Neural cell (in vitro differentiated cells): Measurements from ENCODE around the gene GDPD3. TPM values are rescaled to one million over a fixed set of nuclear protein-coding genes. Genes with fewer than 3 reads are reported as not detected.
A peak's percentile ranks its signal among the peaks of the same experiment; 100 is the strongest.

ENCODE experiments used
- H2AFZ ChIP-seq: fragments of 200-600, 300-800 bp; sonication (generic), shearing (Covaris generic); 2 replicates; pipeline ENCODE4 v1.6.0; 2014; ENCODE audit warnings: low read depth, mild to moderate bottlenecking, antibody characterized with exemption, low read length, moderate library complexity
- H3F3A ChIP-seq: fragments of 200-600 bp; shearing (Covaris generic); 2 replicates; pipeline ENCODE4 v1.6.1; 2016; ENCODE audit warnings: mild to moderate bottlenecking, moderate library complexity, mixed read lengths, antibody characterized with exemption, low read length; ENCODE audit not compliant: insufficient read depth, poor library complexity, severe bottlenecking
- H3K27ac ChIP-seq: fragments of 200-600, 300-800 bp; sonication (generic), shearing (Covaris generic); 2 replicates; pipeline ENCODE4 v1.5.1; 2014; ENCODE audit warnings: mild to moderate bottlenecking, low read length, moderate library complexity
- H3K27me3 ChIP-seq: fragments of 300-800, 200-600 bp; sonication (generic), shearing (Covaris generic); 2 replicates; pipeline ENCODE4 v1.6.0; 2014; ENCODE audit warnings: mild to moderate bottlenecking, low read depth, low read length, moderate library complexity; ENCODE audit not compliant: insufficient read depth
- H3K36me3 ChIP-seq: fragments of 300-800, 200-600 bp; sonication (generic), shearing (Covaris generic); 2 replicates; pipeline ENCODE4 v1.5.1; 2014; ENCODE audit warnings: mild to moderate bottlenecking, antibody characterized with exemption, low read length, moderate library complexity; ENCODE audit not compliant: insufficient read depth
- H3K4me2 ChIP-seq: fragments of 300-800, 200-600 bp; sonication (generic), shearing (Covaris generic); 2 replicates; pipeline ENCODE4 v1.6.0; 2014; ENCODE audit warnings: mild to moderate bottlenecking, low read length
- H3K4me3 ChIP-seq: fragments of 300-800, 200-600 bp; sonication (generic), shearing (Covaris generic); 2 replicates; pipeline ENCODE4 v1.5.1; 2014; ENCODE audit warnings: mild to moderate bottlenecking, low read length, moderate library complexity
- H3K79me2 ChIP-seq: fragments of 200-600 bp; shearing (Covaris generic); replicated peaks from 2 replicates; pipeline ENCODE4 v1.6.0; 2014; ENCODE audit warnings: mild to moderate bottlenecking, low read length, moderate library complexity; ENCODE audit not compliant: insufficient read depth
- H3K9ac ChIP-seq: fragments of 300-800, 200-600 bp; sonication (generic), shearing (Covaris generic); 2 replicates; pipeline ENCODE4 v1.6.1; 2016; ENCODE audit warnings: mild to moderate bottlenecking, low read length, mixed read lengths
- H3K9me2 ChIP-seq: fragments of 200-600 bp; shearing (Covaris generic); 2 replicates; pipeline ENCODE4 v1.6.1; 2016; ENCODE audit warnings: mild to moderate bottlenecking, low read length, mixed read lengths; ENCODE audit not compliant: insufficient read depth
- H3K9me3 ChIP-seq: fragments of 200-600, 300-800 bp; sonication (generic), shearing (Covaris generic); 2 replicates; pipeline ENCODE4 v1.6.1; 2016; ENCODE audit warnings: mild to moderate bottlenecking, mixed run types, low read length, moderate library complexity, mixed read lengths
- H4K20me1 ChIP-seq: fragments of 200-600 bp; shearing (Covaris generic); 2 replicates; pipeline ENCODE4 v1.6.1; 2016; ENCODE audit warnings: mild to moderate bottlenecking, mixed run types; ENCODE audit not compliant: insufficient read depth
- EP300 ChIP-seq: fragments of 450-650 bp; conservative IDR thresholded peaks from 2 replicates; pipeline ENCODE4 v1.6.1; 2014; ENCODE audit warnings: antibody characterized with exemption, mild to moderate bottlenecking, moderate library complexity; ENCODE audit not compliant: poor library complexity, severe bottlenecking
- EZH2 ChIP-seq: fragments of 200-600, 300-800 bp; shearing (Covaris generic), sonication (generic); IDR thresholded peaks from 2 replicates; pipeline ENCODE4 v1.6.1; 2014; ENCODE audit warnings: antibody characterized with exemption, low read length, borderline replicate concordance, mild to moderate bottlenecking; ENCODE audit not compliant: insufficient read depth, poor library complexity, severe bottlenecking
- MXI1 ChIP-seq: fragments of 450-650 bp; conservative IDR thresholded peaks from 2 replicates; pipeline ENCODE4 v1.6.1; 2014; ENCODE audit warnings: antibody characterized with exemption, mild to moderate bottlenecking; ENCODE audit not compliant: poor library complexity, severe bottlenecking
- POLR2AphosphoS5 ChIP-seq: IDR thresholded peaks from 2 replicates; pipeline ENCODE4 v1.6.1; 2012
- RAD21 ChIP-seq: fragments of 450-650 bp; conservative IDR thresholded peaks from 2 replicates; pipeline ENCODE4 v1.6.1; 2014; ENCODE audit warnings: antibody characterized with exemption, mild to moderate bottlenecking, moderate library complexity
- SMC3 ChIP-seq: fragments of 450-650 bp; conservative IDR thresholded peaks from 2 replicates; pipeline ENCODE4 v1.6.1; 2014; ENCODE audit warnings: antibody characterized with exemption, mild to moderate bottlenecking, moderate library complexity; ENCODE audit not compliant: poor library complexity
- TAF1 ChIP-seq: IDR thresholded peaks from 2 replicates; pipeline ENCODE4 v1.6.1; 2012; ENCODE audit warnings: low read depth
- polyA plus RNA-seq: library from polyadenylated mRNA; depleted of rRNA; stranded (reverse); fragments of >200 nt; gene quantifications from 2 replicates; pipeline ENCODE4 v1.2.3, GENCODE V29; 2014
- TF ChIP-seq, protein P1 (sequence below): IDR thresholded peaks from 2 replicates; pipeline ENCODE4 v1.6.1; 2012; ENCODE audit warnings: borderline replicate concordance
- TF ChIP-seq, protein P2 (sequence below): fragments of 450-650 bp; IDR thresholded peaks from 2 replicates; pipeline ENCODE4 v1.5.1; 2014; ENCODE audit warnings: antibody characterized with exemption, mild to moderate bottlenecking, moderate library complexity; ENCODE audit not compliant: poor library complexity, severe bottlenecking

The GDPD3 gene
- polyA plus RNA-seq, 1 donor from 2014 or later: 2.7 TPM

DNA sequence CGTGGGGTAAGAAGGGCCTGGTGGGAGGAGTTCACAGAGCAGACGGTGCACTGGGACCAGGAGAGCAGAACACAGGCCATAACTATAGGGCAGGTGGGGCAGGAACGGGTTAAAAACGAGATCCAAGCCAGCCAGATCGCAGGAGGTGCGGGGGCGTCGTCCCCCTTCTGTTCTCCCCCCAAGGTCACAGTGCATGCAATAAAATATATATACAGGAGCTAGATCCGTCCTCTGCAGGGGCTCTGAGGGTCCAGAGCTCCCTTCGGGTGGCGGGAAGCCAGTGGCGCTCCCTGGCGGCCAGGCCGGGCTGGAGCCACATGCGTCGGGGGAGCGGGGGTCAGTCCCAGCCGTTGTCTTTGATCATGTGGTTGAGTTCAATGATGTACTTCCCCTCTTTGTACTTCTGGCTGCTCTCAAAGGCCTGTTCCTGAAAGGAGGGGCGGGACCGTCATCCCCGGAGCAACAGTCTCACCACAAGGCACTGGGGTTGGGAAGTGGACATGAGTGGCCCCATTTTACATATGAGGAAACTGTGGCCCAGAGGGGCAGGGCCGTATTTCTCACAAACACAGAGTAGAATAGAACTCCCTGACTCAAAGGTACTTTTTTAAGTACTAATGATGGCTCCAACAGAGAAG, 20.8 kb downstream of the GDPD3 start:
- Histone ChIP-seq H3K9me3 (no peaks in the 10 kb centered on the region), H4K20me1 (no peaks in the 10 kb centered on the region), H3K9ac (peak overlapping the region; percentile 48), H3K27ac (peak overlapping the region; percentile 31), H3K79me2 (peaks cover 8% of the 10 kb centered on the region), H3K9me2 (no peaks in the 10 kb centered on the region), H3K4me2 (no peak overlapping the region), H3K36me3 (no peaks in the 10 kb centered on the region), H3K4me3 (peak overlapping the region; percentile 62), H2AFZ (peak overlapping the region; percentile 12), H3K27me3 (no peaks in the 10 kb centered on the region), H3F3A (no peaks in the 10 kb centered on the region)
- no peak for TF ChIP-seq EP300
- TF ChIP-seq SMC3: no peak
- TF ChIP-seq, protein P1, sequence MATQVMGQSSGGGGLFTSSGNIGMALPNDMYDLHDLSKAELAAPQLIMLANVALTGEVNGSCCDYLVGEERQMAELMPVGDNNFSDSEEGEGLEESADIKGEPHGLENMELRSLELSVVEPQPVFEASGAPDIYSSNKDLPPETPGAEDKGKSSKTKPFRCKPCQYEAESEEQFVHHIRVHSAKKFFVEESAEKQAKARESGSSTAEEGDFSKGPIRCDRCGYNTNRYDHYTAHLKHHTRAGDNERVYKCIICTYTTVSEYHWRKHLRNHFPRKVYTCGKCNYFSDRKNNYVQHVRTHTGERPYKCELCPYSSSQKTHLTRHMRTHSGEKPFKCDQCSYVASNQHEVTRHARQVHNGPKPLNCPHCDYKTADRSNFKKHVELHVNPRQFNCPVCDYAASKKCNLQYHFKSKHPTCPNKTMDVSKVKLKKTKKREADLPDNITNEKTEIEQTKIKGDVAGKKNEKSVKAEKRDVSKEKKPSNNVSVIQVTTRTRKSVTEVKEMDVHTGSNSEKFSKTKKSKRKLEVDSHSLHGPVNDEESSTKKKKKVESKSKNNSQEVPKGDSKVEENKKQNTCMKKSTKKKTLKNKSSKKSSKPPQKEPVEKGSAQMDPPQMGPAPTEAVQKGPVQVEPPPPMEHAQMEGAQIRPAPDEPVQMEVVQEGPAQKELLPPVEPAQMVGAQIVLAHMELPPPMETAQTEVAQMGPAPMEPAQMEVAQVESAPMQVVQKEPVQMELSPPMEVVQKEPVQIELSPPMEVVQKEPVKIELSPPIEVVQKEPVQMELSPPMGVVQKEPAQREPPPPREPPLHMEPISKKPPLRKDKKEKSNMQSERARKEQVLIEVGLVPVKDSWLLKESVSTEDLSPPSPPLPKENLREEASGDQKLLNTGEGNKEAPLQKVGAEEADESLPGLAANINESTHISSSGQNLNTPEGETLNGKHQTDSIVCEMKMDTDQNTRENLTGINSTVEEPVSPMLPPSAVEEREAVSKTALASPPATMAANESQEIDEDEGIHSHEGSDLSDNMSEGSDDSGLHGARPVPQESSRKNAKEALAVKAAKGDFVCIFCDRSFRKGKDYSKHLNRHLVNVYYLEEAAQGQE: no peak
- no peak for TF ChIP-seq RAD21
- TF ChIP-seq TAF1: no peak
- TF ChIP-seq POLR2AphosphoS5: no peak
- TF ChIP-seq, protein P2, sequence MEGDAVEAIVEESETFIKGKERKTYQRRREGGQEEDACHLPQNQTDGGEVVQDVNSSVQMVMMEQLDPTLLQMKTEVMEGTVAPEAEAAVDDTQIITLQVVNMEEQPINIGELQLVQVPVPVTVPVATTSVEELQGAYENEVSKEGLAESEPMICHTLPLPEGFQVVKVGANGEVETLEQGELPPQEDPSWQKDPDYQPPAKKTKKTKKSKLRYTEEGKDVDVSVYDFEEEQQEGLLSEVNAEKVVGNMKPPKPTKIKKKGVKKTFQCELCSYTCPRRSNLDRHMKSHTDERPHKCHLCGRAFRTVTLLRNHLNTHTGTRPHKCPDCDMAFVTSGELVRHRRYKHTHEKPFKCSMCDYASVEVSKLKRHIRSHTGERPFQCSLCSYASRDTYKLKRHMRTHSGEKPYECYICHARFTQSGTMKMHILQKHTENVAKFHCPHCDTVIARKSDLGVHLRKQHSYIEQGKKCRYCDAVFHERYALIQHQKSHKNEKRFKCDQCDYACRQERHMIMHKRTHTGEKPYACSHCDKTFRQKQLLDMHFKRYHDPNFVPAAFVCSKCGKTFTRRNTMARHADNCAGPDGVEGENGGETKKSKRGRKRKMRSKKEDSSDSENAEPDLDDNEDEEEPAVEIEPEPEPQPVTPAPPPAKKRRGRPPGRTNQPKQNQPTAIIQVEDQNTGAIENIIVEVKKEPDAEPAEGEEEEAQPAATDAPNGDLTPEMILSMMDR: no peak
- TF ChIP-seq MXI1: no peak
- no peak for TF ChIP-seq EZH2

DNA sequence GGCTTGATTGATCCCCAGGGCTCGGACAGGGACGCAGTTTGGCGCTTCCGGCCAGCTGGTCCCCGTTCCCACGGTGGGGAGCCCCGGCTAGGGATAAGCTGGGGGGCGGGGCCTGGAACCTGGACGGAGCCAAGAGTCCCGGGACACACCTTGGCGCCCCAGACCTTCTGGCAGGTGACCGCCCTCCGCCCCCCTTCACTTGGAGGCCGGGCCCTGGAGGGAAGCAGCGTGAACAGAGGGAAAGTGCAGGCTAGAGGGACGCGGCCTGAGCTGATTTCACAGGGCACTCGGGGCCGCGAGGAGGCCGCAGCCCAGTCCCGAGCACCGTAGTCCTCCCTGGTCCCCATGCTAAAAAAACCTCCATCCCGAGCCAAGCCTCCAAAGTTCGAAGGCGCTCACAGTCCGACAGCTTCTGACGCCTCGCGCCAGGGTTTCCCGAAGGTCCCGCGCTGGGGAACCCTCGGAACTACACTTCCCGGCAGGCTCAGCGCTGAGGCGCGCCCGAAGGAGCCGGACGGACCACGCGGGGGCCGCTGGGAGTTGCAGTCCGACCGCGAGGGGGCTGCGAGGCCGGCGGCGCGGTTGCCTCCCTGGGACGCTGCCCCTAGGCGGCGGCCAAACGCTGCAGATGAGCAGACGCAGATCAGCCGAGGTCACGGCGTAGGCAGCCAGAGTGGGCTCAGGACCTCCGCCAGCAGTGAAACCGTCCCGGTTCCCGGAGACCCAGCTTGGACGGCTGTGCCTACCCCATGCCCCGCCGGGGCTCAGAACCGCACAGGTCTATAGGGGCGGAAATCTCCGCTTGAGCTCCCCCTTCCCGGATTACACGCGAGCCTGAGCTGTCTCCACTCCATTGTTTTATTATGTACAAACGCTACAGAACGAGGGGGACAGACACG, 21.6 kb downstream of the GDPD3 start, which contains the start of gene TBX6:
Gene TBX6, minus strand, starts transcription at position 451 of the 899 bp plus-strand sequence. CDS start 731 bp downstream, outside the sequence.
- Histone ChIP-seq H3K9me3 (no peaks in the 10 kb centered on the region), H3K27ac (peak within 1 kb of the TSS; percentile 31)

More for the DNA sequence above, 21.6 kb downstream of the GDPD3 start, which contains the start of gene TBX6:
- Histone ChIP-seq H3F3A (no peaks in the 10 kb centered on the region), H3K27me3 (no peaks in the 10 kb centered on the region), H4K20me1 (no peaks in the 10 kb centered on the region), H2AFZ (peak within 1 kb of the TSS; percentile 38), H3K79me2 (peaks cover under 1% of the 10 kb centered on the region), H3K36me3 (no peaks in the 10 kb centered on the region), H3K4me2 (no peak within 1 kb of the TSS), H3K4me3 (peak within 1 kb of the TSS; percentile 62), H3K9me2 (no peaks in the 10 kb centered on the region), H3K9ac (peak within 1 kb of the TSS; percentile 48)
- TF ChIP-seq MXI1: peak; percentile 29
- TF ChIP-seq EZH2: no peak
- TF ChIP-seq TAF1: no peak
- TF ChIP-seq SMC3: peak; percentile 63
- peak; percentile 50 for TF ChIP-seq POLR2AphosphoS5
- TF ChIP-seq, protein P1: no peak
- TF ChIP-seq, protein P2: peak; percentile 88
- TF ChIP-seq EP300: peak; percentile 36
- peak; percentile 80 for TF ChIP-seq RAD21
